Raji (cell line): Measurements from ENCODE around the gene TMEM120A.

Experiments used
- POLR2A ChIP-seq: IDR thresholded peaks from 2 replicates; pipeline ENCODE4 v1.6.1; 2011; ENCODE audit warnings: low read depth, low read length, control low read depth; ENCODE audit not compliant: insufficient read depth

Gene TMEM120A

GRCh38 chr7:75957021-75957736, 37.2 kb downstream of the TMEM120A start:
- TF ChIP-seq POLR2A = no peak

- TF ChIP-seq POLR2A = no peak
These were observed 39.0 kb downstream of the TMEM120A start for GRCh38 chr7:75955331-75955955.

- no peak for TF ChIP-seq POLR2A
These were observed 40.5 kb downstream of the TMEM120A start for GRCh38 chr7:75953931-75954330.

- no peak for TF ChIP-seq POLR2A
These were observed 41.0 kb downstream of the TMEM120A start for GRCh38 chr7:75953431-75953830.

GRCh38 chr7:75951506-75951905, 42.9 kb downstream of the TMEM120A start:
- no peak for TF ChIP-seq POLR2A

- no peak for TF ChIP-seq POLR2A
These were observed 44.2 kb downstream of the TMEM120A start for GRCh38 chr7:75950111-75950681.

GRCh38 chr7:75948179-75948578, 46.2 kb downstream of the TMEM120A start:
- no peak for TF ChIP-seq POLR2A

- no peak for TF ChIP-seq POLR2A
These were observed 48.1 kb downstream of the TMEM120A start for GRCh38 chr7:75946207-75946855.

- TF ChIP-seq POLR2A = no peak
These were observed 48.9 kb downstream of the TMEM120A start for GRCh38 chr7:75945297-75946168.

- no peak for TF ChIP-seq POLR2A
These were observed 49.9 kb downstream of the TMEM120A start for GRCh38 chr7:75944507-75944906.

- no peak for TF ChIP-seq POLR2A
These were observed 50.5 kb downstream of the TMEM120A start for GRCh38 chr7:75943864-75944263.

GRCh38 chr7:75938921-75939320, 55.5 kb downstream of the TMEM120A start:
- no peak for TF ChIP-seq POLR2A

- TF ChIP-seq POLR2A = no peak
These were observed 56.2 kb downstream of the TMEM120A start for GRCh38 chr7:75937958-75938786.
